OCI-LY7 (cell line): ENCODE measurements around the gene MIPEP. TPM values are rescaled to one million over a fixed set of nuclear protein-coding genes. Genes with fewer than 3 reads are reported as not detected.

ENCODE experiments used
- BruUV-seq: library from RNA; stranded (reverse); fragments of 400-500 nt; replicated peaks from 2 replicates; lab custom pipeline; 2021; lab: Mats Ljungman, UMichigan
- CTCF ChIA-PET: fragments of 300-600 bp; sonication (Branson Sonifier 250); formaldehyde crosslinking; loops from one replicate; lab custom pipeline; 2022; ENCODE audit warnings: antibody characterized with exemption; ENCODE audit not compliant: unreplicated experiment; lab: Charles Lee
- POLR2A ChIA-PET: fragments of 300-600 bp; sonication (Branson Sonifier 250); formaldehyde crosslinking; loops from one replicate; lab custom pipeline; 2022; ENCODE audit warnings: antibody characterized with exemption; lab: Charles Lee
- DNase-seq: peaks from one replicate; pipeline ENCODE4 v3.0.0-alpha.2; 2015; ENCODE audit warnings: low spot score
- H2AFZ ChIP-seq: fragments of 200-600 bp; sonication (generic), shearing (Covaris generic); 2 replicates; pipeline ENCODE4 v1.6.1; 2014; ENCODE audit warnings: mild to moderate bottlenecking, antibody characterized with exemption, low read length, moderate library complexity
- H3K27ac ChIP-seq: fragments of 200-600 bp; sonication (generic); 2 replicates; pipeline ENCODE4 v1.5.1; 2014; ENCODE audit warnings: mixed run types, low read depth, mild to moderate bottlenecking, moderate library complexity, low read length, inconsistent platforms; ENCODE audit not compliant: poor library complexity, severe bottlenecking
- H3K36me3 ChIP-seq: fragments of 200-600 bp; sonication (generic); 2 replicates; pipeline ENCODE4 v1.6.1; 2014; ENCODE audit warnings: mild to moderate bottlenecking, antibody characterized with exemption, low read length, moderate library complexity, mixed read lengths; ENCODE audit not compliant: insufficient read depth
- H3K4me1 ChIP-seq: fragments of 200-600 bp; sonication (generic); 2 replicates; pipeline ENCODE4 v1.5.1; 2014; ENCODE audit warnings: mild to moderate bottlenecking, low read length; ENCODE audit not compliant: insufficient read depth, poor library complexity, severe bottlenecking
- H3K4me2 ChIP-seq: fragments of 200-600 bp; sonication (generic); 2 replicates; pipeline ENCODE4 v1.6.1; 2014; ENCODE audit warnings: mild to moderate bottlenecking, low read length
- H3K4me3 ChIP-seq: fragments of 200-600 bp; sonication (generic); 2 replicates; pipeline ENCODE4 v1.5.1; 2014; ENCODE audit warnings: mild to moderate bottlenecking, low read depth, low read length; ENCODE audit not compliant: poor library complexity, severe bottlenecking
- H3K79me2 ChIP-seq: fragments of 200-600 bp; sonication (generic); 2 replicates; pipeline ENCODE4 v1.6.1; 2016; ENCODE audit warnings: low read depth, mild to moderate bottlenecking, low read length, moderate library complexity, mixed read lengths; ENCODE audit not compliant: insufficient read depth
- H3K9me2 ChIP-seq: fragments of 200-600 bp; sonication (generic); 2 replicates; pipeline ENCODE4 v1.6.1; 2016; ENCODE audit warnings: mild to moderate bottlenecking, low read length, mixed read lengths; ENCODE audit not compliant: insufficient read depth
- H3K9me3 ChIP-seq: fragments of 200-600 bp; sonication (generic); 2 replicates; pipeline ENCODE4 v1.6.1; 2014; ENCODE audit warnings: mild to moderate bottlenecking, mixed run types, low read length, mixed read lengths
- H4K20me1 ChIP-seq: fragments of 200-600 bp; sonication (generic); 2 replicates; pipeline ENCODE4 v1.6.1; 2014; ENCODE audit warnings: mild to moderate bottlenecking, antibody characterized with exemption, low read length, moderate library complexity, mixed read lengths; ENCODE audit not compliant: insufficient read depth
- CTCF ChIP-seq: fragments of 200-600 bp; sonication (generic); conservative IDR thresholded peaks from 2 replicates; pipeline ENCODE4 v1.5.1; 2014; ENCODE audit warnings: mild to moderate bottlenecking, antibody characterized with exemption, low read length, moderate library complexity, mixed read lengths
- EZH2phosphoT487 ChIP-seq: fragments of 200-600 bp; sonication (generic); IDR thresholded peaks from 2 replicates; pipeline ENCODE4 v1.6.1; 2018; ENCODE audit warnings: low read depth, borderline replicate concordance, mild to moderate bottlenecking, mixed run types, antibody characterized with exemption, low read length, moderate library complexity, mixed read lengths
- intact Hi-C: fragments of 100-400 bp; cut with micrococcal nuclease; formaldehyde crosslinking; loops from one replicate; pipeline ENCODE4 v1.10.0; 2022; ENCODE audit not compliant: unreplicated experiment
- total RNA-seq, 2 experiments: library from RNA; depleted of rRNA in 1 of 2; stranded (reverse); fragments of >200 nt in 1 of 2; shearing (Covaris generic) in 1 of 2; gene quantifications; 2 replicates each; pipeline ENCODE4 v1.2.3, GENCODE V29; 2014 to 2022

MIPEP gene
- total RNA-seq, 2 experiments from 2014 or later: 13.5 to 15.7 TPM

- ChIA-PET CTCF (interaction anchor here (0.6 kb wide), 1 partner anchor 82 kb away, joined by 3 read pairs; no protein-coding TSS in a partner anchor), POLR2A (no interaction called here)
- intact Hi-C loops: loop anchor here (10.0 kb wide), 1 partner anchor 443 kb away; no protein-coding TSS in a partner anchor
- H3K4me3 ChIP-seq: no peak overlapping the region
- TF ChIP-seq EZH2phosphoT487 (no peak), CTCF (no peak)
- H2AFZ ChIP-seq: no peak overlapping the region
- peaks cover 4% of the 10 kb centered on the region; the same call in 1 of the 2 replicates for H3K36me3 ChIP-seq
- no peak for DNase-seq
- no peaks in the 10 kb centered on the region for H3K9me2 ChIP-seq
- BruUV-seq: no TSS peak
- no peaks in the 10 kb centered on the region for H4K20me1 ChIP-seq
- H3K9me3 ChIP-seq: no peaks in the 10 kb centered on the region
- H3K79me2 ChIP-seq: no peaks in the 10 kb centered on the region
- no peak overlapping the region for H3K27ac ChIP-seq
- no peaks in the 10 kb centered on the region for H3K4me1 ChIP-seq
- no peak overlapping the region for H3K4me2 ChIP-seq
Measured at GRCh38 chr13:23817830-23818229, 71.4 kb downstream of the MIPEP start.

GRCh38 chr13:23817136-23817535 is 72.1 kb downstream of the MIPEP start:
- H3K36me3 ChIP-seq: no peaks in the 10 kb centered on the region; the same call in 1 of the 2 replicates
- POLR2A ChIA-PET: no interaction called here
- no peak overlapping the region for H3K4me2 ChIP-seq
- no peaks in the 10 kb centered on the region for H4K20me1 ChIP-seq
- no peaks in the 10 kb centered on the region for H3K9me2 ChIP-seq
- BruUV-seq: no TSS peak
- TF ChIP-seq CTCF (no peak), EZH2phosphoT487 (no peak)
- H3K79me2 ChIP-seq: no peaks in the 10 kb centered on the region
- no peak overlapping the region for H2AFZ ChIP-seq
- intact Hi-C loops: loop anchor here (10.0 kb wide), 1 partner anchor 442 kb away; no protein-coding TSS in a partner anchor
- H3K9me3 ChIP-seq: no peaks in the 10 kb centered on the region
- no peak overlapping the region for H3K4me3 ChIP-seq
- H3K27ac ChIP-seq: no peak overlapping the region
- H3K4me1 ChIP-seq: peaks cover 4% of the 10 kb centered on the region
- no peak for DNase-seq
- CTCF ChIA-PET: no interaction called here

- Histone ChIP-seq H3K36me3 (no peaks in the 10 kb centered on the region; the same call in 1 of the 2 replicates), H2AFZ (no peak overlapping the region), H3K79me2 (no peaks in the 10 kb centered on the region), H3K9me3 (no peaks in the 10 kb centered on the region), H3K9me2 (no peaks in the 10 kb centered on the region), H3K4me1 (peaks cover 28% of the 10 kb centered on the region), H3K4me2 (no peak overlapping the region), H3K27ac (no peak overlapping the region), H4K20me1 (no peaks in the 10 kb centered on the region), H3K4me3 (no peak overlapping the region)
- DNase-seq: no peak
- POLR2A ChIA-PET: no interaction called here
- no peak for TF ChIP-seq CTCF
- TF ChIP-seq EZH2phosphoT487: no peak
- BruUV-seq: no TSS peak
- intact Hi-C loops: loop anchor here (10.0 kb wide), 1 partner anchor 439 kb away; no protein-coding TSS in a partner anchor
- CTCF ChIA-PET: no interaction called here
Measured at GRCh38 chr13:23813635-23814034, 75.6 kb downstream of the MIPEP start.
